Measurements from ENCODE around the gene FAM174B.

FAM174B gene

DNA sequence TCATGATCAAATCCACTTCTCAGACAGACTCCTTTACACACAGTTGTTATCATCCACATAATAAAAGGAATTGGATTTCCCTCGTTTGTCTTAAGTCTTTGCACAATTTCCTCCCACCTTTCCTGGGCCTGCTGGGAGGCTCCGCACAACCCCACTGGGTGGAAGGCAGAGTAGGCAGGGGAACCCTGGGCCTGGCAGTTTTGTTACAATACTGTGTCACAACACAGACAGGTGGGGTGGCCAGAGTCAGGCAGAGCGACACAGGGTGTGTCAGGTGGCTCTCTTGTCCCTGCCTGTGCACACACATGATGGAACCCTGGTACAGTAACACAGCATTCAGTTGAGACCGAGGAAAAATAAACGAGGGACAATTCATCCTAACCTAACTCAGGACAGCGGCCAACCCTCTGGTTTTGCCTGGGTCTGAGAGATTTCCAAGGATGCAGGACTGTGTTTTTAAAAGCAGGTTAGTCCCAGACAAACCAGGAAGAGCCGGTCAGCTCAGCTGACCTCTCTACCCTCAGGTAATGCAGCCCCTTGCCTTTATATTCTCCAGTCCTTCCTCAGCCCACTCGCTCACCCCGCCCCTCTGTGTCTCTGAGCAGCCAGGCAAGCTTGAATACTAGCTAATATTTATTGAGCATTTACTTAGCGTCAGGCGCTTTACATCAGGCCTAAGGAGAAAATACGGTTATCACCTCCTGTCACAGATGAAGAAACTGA lies 8.8 kb upstream of the FAM174B start:
- DNase-seq (ENCODE audit: low read depth) = no peak

DNA sequence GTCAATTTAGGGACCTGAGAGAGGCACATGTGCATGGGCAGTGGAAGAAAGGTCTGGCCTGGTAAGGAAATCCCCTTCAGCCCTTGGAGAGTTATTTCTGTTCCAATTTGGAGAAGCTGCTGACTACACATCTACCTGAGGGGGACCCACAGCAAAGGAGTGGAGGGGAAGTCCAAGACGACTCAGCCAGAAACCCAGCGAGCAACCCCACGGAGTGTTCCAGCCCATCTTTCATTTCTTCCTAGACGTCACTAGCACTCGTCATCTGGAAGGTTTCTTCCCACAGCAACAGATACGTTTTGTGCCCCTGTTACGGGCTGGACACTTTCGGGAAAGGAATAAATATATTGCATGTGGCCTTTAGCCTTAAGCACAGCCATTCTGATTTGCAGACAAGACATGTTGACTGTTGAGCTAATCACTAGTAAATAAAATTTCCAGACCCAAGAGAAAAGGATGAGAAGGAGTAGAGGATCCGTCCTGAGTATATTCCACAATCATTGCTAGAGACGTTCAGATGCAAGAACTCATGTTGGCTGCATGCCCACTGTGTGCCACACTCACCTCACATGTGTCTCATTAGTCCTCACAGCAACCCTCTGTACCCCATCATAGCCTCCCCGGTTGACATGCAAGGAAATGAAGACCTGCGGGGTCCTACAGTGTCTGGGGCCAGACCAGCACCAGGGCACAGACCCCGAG lies 7.8 kb upstream of the FAM174B start:
- no peak for DNase-seq (ENCODE audit: low read depth)

DNA sequence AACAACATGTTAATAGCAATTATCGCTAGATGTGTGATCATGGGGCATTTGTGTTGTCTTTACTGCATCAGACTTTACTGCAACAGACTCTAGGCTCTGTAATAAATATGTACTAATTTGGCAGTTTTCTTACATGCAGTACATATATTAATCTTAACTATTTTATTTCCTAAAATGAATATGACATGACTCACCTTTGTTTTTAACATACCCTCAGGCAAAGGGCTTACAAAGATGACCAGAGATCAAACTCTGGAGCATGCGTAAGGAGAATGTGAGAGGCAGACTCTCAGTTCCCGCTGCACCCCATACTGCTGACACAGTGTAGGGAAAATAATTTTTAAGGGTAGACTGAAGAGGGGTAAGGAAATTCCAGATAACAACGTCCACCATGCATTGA lies 7.2 kb upstream of the FAM174B start:
- no peak for DNase-seq (ENCODE audit: low read depth)

DNA sequence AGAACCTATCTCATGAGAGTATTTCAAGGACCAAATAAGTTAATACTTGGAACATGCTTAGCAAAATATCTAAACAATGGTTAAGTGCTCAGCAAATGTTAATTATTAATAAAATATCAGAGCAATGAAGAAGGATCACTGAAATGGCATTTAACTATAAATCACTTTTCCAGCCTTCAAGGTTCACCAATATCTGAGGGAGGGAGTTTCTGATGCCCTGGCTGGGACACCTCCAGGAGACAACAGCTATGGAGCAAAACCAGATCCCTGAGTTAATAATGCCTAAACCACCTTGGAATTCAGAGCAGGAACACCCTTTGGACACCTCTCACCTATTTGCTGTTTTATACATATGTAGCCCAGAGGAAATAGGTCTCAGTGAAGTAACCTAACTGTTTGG lies 6.4 kb upstream of the FAM174B start:
- no peak for DNase-seq (ENCODE audit: low read depth)

DNA sequence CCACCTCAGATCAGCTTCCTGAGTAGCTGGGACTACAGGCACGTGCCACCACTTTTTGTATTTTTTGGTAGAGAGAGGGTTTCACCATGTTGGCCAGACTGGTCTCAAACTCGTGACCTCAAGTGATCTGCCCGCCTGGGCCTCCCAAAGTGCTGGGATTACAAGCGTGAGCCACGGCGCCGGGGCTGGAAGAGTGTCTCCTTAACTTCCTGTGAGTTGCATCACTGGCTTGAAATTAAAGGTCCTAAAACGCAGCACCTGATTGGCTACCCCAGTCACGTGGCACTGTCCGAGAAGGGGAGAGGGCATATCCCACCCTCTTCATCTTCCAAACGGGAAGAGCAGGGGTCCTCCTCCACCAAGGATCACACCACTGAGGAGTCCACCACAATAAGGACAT lies 5.5 kb upstream of the FAM174B start:
- DNase-seq (ENCODE audit: low read depth) = no peak

DNA sequence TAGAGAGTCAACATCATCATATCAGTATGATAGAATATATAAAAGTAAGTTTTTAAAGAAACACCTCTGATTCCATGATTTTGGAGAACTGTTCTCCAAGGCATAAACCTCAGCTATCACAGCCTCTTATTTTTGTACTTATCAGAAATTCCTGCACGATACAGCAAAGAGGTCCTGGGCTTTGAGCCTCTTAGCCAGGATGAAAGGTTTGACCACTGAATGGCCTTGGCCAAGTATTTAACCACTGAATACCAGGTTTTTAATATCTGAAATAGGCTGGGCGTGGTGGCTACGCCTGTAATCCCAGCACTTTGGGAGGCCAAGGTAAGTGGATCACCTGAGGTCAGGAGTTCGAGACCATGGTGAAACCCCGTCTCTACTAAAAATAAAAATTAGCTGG lies 1.9 kb upstream of the FAM174B start:
- DNase-seq (ENCODE audit: low read depth) = no peak

DNA sequence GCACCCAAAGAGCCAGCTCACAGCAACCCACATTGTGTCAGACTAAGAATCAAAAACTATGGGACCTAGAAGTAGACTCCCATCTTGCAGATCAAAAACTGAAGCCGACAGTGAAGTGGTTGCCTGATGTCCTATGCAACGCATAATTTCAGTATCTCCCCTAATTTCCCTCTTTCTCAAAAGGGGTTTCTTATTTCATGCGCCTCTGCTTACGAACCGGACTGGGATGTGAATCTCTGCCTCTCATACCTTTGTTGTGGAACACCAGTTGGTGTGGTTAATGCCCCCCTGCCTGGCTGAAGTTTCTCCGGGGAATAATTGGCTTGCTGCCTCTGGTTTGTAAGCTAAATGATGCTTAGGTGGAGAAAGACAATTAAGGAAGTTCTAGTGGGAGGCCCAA lies 514 bp upstream of the FAM174B start:
- DNase-seq (ENCODE audit: low read depth) = no peak

DNA sequence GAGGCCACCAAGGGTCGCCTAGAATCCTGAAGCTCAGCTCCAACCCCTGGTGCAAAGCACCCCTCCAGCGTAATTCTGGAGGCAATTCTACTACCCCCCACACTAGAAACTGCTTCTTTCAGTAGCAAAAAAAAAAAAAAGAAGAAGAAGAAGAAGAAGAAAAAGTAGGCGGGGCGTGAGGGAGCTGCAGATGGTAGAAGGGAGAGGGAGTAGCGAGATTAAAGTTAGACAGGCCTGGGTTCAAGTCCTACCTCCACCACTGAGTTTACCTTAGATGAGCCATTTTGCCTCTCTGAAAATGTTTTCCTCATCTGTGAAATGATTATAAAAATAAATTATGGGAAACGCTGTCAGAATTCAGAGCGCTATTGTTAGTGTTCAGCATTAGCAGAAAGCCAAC lies 913 bp downstream of the FAM174B start:
- DNase-seq (ENCODE audit: low read depth) = no peak

DNA sequence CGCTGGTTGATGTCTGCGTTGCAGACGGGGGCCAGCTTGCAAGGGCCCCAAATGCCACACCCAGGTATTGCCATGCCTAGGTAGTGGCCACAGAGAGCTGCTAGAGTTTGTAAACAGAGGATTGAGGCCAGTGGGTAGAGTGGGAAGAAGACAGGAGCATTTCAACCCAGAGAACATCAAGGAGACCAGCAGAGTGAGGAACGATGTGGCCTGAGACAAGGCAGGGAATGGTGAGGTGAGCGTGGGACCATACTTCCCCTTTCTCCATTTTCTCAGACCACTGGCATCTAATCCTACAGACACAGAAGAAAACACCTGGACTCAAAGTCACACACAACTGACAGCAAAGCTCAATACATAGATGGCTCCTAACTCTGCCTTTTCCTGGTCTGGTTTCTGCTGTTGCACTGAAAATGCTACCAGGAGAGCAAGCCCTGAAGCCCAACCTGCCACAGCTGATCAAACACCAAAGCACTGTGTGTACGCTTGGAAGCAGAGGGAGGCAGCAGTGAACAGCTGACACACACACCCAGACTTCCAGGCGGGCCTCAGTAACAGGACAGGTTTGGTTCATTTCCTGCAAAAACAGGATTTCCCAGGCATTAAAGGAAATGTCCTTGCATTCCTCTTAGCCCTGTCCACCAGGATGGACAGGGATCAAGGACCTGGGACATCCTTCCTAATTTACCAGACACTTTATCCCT lies 1.6 kb downstream of the FAM174B start:
- no peak for DNase-seq (ENCODE audit: low read depth)

DNA sequence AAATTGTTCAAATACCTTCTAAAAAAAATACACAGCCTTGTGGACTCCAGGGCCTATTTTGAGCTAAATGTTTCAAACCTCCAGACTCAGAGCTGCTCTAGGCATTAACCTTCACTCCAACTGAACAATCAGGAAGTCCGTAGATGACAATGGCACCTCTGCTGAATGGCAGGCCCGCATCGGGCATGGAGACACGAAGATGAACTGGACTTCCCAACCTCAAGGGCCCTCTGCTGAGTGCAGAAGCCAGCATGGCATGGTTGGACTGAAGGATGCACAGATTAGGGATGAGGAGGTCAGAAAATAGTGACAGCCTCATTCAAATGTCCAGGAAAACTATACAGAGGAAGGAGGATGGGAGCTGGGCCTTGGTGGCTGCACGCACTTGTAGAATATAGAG lies 2.2 kb downstream of the FAM174B start:
- DNase-seq (ENCODE audit: low read depth) = no peak

DNA sequence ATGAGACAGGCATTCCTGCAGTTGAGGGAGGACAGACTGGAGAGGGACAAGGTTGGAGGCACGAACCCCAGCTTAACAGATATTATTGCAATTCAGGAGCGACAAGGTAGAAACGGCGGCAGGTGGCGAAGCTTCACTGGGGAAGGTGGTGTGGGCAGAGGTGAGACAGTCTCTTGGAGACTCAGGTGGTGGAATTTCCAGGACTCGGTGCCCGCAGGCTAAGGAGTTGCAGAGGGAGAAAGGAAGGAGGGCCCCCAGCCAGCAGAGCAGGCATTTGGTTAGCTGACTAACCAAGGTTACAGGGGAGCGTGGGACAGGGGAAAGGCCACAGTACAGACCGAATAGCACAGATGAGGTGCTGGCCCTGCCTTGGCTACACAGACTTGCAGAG lies 3.0 kb downstream of the FAM174B start:
- no peak for DNase-seq (ENCODE audit: low read depth)

DNA sequence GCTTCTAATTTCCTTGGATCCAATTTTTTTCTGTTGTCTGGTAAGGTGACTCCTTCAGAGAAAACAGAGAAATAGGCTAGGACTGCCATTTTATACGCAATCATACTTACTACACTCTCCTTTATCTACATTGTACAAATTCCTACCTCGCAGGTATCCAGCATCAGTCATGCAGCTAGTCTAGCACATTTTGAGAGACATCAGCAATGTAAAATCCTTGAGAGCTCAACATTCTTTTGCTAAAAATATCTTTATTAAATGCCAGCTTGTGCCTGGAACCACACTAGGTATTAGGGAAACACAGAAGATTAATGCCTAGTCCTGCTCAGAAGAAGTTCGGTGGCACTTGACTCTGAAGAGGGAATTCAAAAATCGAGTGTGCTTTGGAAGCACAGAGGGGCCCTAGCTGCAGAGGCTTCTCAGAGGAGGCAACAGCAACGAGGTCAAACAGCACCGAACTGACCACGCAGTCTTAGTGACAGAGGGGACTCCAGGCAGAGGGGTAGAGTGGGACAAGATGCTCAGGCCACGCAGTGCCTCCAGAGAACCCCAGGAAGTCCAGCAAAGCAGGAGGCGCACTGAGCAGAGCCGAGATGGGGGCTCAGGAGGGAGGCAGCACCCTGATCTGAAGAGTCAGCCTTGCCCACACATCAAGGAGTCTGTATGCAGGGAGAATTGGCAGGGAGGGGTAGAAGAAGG lies 3.5 kb downstream of the FAM174B start:
- no peak for DNase-seq (ENCODE audit: low read depth)

DNA sequence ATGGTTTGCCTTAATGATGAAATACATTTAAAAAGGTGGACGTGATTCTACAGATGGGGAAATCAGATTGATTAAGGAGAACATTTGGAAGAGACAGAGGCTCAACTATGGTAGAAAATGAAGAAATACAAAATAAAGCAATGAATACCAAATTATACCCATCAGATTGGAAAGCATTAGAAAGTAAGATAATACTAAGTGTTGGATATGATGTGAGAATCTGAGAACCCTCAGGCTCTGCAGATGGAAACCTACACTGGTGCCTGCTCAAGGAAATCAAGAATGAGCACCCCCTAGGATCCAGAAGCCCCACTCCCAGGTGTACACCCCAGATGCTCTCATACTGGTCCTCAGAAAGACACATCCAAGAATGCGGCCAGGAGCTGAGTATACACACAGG lies 4.6 kb downstream of the FAM174B start:
- DNase-seq (ENCODE audit: low read depth) = no peak

DNA sequence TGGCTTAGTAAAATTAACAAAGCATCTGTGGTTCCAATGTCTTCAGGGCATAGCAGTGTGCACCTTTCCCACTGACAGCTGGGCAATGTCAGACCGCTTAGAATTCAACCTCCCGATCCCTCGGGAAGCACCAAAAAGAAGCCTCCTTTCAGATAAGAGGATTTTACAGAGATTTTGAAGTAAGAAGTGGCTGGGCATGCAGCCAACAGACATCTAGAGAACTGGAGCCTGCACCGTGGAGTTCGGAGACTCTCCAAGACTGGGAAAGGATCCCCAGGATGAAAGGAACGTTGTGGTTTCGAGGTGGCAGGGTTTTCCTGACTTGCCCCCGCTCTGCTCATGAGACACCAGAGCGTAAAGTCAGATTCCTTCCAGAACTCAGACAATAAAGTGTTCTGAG lies 5.3 kb downstream of the FAM174B start:
- DNase-seq (ENCODE audit: low read depth) = no peak

DNA sequence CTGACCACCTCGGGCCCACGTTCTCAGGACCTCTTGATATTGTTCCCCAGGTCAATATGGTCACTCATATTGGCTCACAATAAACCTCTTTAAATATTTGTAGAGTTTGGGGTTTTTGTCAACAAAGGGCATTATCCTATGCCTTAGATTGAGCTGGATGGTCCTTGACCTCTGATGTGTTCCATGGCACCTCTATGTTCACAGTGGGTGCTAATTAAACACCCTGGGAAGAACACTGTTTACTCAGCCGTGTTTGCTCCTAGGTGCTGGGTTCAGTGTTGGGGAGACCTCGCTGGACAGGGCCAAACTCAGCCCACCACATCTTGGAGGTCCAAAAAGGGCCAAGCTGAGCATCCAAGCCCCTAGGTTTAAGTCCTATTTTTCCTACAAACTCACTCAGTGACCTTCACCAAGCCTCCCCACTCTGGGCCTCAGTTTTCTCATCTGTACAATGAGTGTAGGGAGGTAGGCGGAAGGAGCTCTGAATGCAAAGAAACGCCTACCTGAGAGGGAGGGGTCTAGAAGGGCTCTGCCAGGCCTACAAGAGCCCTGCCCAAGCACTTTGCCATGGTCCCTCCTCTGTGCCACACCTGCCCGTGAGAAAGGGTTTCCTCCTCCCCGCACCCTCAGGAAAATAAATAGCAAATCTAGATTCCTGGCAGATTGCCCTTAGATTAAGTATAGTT lies 7.2 kb downstream of the FAM174B start:
- DNase-seq (ENCODE audit: low read depth) = no peak

DNA sequence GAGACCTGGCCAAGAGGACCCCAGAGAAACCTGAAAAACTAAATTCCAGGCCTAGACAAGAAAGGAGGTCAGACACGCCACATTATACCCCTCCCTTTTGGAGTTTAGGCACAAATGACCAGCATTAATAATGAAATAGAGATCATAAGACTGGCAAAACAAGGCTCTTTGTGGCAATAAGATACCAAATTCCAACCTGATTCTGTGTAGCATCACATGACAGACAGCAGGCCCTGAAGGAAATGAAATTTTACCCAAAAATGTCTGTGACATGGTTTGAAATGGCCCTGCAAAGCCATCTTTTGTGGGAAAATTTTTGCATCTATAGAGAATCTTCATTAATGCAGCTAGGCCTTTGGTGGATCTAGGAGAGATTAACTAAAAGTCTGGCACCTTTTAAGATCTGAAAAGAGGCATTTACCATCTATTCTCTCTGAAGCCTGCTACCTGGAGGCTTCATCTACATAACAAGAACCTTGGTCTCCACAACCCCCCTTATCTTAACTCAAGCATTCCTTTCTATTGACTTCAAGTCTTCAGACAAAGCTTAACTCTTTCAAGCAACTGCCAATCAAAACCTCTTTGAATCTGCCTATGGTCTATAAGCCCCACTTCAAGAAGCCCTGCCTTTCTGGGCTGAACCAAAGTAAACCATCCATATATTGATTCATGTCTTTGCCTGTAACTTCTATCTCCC lies 8.0 kb downstream of the FAM174B start:
- DNase-seq (ENCODE audit: low read depth) = no peak

DNA sequence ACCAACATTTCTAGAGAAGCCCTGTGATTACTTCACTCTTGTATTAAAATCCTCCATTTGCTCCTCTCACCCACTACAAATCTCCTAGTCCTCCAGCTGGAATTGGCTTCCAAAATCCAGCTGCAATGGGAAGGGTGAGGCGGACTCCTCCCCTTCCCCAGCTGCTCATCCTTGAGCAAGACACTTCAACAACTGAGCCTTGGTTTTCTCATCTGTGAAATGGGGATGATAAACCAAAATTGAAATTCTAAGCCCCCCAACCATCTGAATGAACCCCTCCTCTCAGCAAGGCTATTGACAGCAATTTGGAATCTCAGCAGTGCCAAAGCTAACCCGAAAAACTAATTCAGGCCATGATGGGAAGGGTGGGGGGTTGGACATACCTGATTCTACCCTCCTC lies 9.4 kb downstream of the FAM174B start:
- no peak for DNase-seq (ENCODE audit: low read depth)

DNA sequence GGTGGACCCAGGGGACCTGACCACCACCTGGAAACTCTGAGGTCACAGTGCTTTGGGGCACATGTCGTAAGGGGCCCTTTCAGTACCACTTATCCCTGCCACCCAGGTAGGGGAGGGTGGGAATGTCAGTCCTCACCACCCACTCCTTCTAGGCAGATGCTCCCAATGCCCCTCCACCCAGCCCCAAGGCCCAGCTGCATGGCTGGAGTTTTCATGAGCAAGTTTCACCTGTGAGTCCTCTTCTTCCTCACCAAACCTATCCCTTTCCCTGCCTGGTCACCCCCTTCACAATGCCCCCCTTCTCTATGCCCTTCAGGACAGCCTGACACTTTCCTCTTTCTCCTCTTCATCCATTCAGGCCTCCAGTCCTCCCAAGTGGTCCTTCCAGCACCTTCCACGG lies 9.8 kb downstream of the FAM174B start:
- no peak for DNase-seq (ENCODE audit: low read depth)

DNA sequence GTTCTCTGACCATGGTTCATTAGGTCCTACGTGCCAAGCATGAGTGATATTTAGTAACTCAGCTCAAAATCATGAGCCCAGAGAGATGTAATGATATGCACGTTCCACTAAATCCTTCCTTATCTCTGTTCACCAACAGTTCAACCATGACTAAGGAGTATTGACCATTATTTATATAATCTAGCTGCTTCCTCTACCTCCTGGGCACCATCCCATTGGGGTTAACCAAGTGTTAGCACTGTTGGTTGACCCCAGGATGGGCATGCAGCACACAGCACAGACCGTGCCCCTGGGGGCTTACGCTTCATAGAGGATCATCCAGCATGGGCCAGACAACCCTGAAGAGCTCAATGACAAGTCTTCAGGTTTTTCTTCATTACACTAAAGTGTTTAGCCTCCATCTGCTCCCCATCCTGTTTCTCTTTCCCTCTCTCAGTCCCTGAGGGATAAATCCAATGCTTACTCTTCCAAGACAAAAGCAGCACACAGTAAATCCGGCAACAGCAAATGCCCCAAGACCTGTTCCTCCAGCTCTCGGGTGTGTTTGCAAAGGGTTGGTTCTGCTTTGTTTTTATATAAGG lies 10.4 kb downstream of the FAM174B start:
- DNase-seq (ENCODE audit: low read depth) = no peak

DNA sequence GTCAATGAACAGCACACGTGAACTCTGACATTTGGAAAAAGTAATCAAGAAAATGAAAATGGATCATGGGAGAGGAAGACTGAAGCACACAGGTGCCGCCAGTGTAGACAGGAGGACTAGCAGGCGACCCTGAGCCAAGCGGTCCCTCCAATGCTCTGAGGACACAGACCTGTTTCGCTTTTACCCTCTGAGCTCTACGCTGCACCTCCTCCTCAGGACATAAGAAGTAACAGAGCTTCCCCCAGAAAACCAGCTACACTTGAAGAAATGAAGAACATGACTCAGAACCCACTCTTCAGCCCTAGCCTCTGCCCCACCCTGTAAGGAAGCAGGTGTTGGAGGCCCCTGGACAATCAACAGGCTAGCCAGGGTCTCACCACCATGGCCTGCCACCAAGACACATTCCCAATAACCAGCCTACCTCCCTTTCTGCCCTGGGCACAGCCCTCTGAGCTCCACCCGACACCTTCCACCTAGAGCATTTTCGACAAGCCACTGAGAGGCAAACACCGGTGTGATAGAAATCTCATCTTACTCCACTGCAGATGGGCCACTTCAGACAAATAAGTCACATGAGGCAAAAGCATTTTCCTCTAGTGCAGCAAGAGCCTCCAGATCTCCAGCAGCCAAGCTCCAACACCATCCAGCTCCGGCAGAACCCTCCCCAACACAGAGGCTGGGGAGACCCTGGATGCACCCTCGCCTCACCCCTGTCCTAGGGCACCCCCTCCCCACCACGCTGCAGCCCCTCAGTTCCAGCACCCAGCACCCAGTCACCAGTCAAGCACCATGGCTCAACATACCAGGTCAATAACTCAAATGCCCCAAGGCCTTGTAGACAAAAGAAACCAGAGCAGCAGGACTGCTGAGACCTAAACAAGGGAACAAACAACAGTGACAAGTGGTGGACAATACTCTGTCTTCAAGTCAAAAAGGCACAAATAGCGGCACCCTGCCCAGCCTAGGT lies 11.4 kb downstream of the FAM174B start:
- no peak for DNase-seq (ENCODE audit: low read depth)

All from T follicular helper cell (primary cell).